A375 (cell line): ENCODE results near the gene KRTAP5-2. TPM values are rescaled to one million over a fixed set of nuclear protein-coding genes. Genes with fewer than 3 reads are reported as not detected.

Experiments used
- total RNA-seq: library from RNA; depleted of rRNA; stranded (reverse); fragments of >200 nt; shearing (Covaris generic); gene quantifications from 2 replicates; pipeline ENCODE4 v1.2.3, GENCODE V29; 2014; rRNA removed

Gene KRTAP5-2, protein sequence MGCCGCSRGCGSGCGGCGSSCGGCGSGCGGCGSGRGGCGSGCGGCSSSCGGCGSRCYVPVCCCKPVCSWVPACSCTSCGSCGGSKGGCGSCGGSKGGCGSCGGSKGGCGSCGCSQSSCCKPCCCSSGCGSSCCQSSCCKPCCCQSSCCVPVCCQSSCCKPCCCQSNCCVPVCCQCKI
- total RNA-seq: not detected in 2 replicates

DNA sequence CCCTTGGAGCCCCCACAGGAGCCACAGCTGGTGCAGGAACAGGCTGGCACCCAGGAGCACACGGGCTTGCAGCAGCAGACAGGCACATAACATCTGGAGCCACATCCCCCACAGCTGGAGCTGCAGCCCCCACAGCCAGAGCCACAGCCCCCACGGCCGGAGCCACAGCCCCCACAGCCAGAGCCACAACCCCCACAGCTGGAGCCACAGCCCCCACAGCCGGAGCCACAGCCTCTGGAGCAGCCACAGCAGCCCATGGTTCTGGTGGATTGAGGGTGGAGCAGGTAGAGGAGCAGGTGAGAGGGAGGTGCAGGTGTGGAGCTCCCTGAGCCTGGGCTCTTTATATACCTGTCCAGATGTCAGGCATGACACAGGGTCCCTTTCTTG is at the start of gene KRTAP5-2:
TSS of gene KRTAP5-2 (minus strand) at position 301 of the 387 bp plus-strand sequence. CDS start at position 257, 44 bp downstream.

DNA sequence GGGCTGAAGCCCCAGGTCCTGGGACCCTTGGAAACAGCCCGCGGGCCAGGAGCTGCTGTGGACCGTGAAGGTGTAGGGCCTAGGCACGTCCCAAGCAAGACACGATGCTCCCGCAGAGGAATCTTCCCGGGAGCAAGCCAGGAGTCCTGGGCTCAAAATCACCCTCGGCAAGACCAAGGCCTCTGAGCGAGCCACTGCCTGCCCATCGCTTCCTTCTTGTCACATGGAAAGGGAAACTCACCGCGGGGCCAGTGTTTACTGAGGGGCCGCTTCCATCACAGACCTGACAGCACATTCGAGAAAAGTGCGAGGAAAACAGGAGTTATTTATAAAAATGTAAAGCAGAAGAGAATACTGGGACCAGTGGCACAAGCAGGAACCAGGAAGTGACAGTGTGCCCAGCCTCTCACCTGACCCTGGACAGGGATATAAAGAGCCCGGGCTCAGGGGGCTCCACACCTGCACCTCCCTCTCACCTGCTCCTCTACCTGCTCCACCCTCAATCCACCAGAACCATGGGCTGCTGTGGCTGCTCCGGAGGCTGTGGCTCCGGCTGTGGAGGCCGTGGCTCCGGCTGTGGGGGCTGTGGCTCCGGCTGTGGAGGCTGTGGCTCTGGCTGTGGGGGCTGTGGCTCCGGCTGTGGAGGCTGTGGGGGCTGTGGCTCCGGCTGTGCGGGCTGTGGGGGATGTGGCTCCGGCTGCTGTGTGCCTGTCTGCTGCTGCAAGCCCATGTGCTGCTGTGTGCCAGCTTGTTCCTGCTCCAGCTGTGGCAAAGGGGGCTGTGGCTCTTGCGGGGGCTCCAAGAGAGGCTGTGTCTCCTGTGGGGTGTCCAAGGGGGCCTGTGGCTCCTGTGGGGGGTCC is 31.5 kb upstream of the KRTAP5-2 start, which contains the start of gene KRTAP5-5:
TSS of gene KRTAP5-5 (plus strand) at position 450 of the 860 bp plus-strand sequence. CDS start at position 516, 66 bp downstream.

DNA sequence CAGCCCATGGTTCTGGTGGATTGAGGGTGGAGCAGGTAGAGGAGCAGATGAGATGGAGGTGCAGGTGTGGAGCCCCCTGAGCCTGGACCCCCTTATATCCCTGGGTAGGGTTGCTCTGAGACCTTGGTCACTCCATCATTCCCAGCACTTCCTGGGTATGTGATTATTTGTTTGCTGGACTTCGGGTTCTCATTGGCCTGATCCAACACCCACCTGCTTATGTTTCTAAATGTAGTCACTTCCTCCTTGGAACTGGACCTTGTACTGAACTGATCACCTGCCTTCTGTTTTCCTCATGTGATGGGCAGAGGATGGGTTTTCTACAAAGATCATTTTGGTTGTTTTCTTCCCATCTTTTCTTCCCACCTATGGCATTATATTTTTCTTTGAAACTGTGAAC is 24.0 kb upstream of the KRTAP5-2 start, which contains the start of gene KRTAP5-4:
TSS of gene KRTAP5-4 (minus strand) at position 53 of the 400 bp plus-strand sequence. CDS start at position 8, 45 bp downstream.

DNA sequence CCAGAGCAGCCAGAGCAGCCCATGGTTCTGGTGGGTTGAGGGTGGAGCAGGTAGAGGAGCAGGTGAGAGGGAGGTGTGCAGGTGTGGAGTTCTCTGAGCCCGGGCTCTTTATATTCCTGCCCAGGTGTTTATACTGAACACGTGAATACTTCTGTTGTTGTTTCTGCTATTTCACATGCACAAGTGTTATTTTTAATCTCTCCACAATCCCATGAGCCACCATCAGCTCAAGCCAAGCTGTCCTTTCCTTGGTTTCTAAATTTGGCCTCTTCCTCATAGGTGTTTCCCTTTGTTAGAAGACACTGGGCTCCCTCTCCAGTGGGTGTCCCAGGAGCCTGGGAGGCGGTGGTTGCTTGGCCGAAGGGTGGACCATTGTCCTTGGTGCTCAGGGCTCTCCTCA is 10.3 kb upstream of the KRTAP5-2 start, which contains the start of gene KRTAP5-3:
TSS of gene KRTAP5-3 (minus strand) at position 101 of the 400 bp plus-strand sequence. CDS start at position 23, 78 bp downstream.

DNA sequence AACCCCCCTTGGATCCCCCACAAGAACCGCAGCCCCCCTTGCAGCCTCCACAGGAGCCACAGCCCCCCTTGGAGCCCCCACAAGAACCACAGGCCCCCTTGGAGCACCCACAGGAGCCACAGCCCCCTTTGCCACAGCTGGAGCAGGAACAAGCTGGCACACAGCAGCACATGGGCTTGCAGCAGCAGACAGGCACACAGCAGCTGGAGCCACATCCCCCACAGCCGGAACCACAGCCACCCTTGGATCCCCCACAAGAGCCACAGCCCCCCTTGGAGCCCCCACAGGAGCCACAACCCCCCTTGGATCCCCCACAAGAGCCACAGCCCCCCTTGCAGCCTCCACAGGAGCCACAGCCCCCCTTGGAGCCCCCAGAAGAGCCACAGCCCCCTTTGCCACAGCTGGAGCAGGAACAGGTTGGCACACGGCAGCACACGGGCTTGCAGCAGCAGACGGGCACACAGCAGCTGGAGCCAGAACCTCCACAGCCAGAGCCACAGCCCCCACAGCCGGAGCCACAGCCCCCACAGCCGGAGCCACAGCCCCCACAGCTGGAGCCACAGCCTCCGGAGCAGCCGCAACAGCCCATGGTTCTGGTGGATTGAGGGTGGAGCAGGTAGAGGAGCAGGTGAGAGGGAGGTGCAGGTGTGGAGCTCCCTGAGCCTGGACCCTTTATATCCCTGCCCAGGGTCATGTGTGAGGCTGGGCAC is 13.3 kb downstream of the KRTAP5-2 start, which contains the start of gene KRTAP5-1:
TSS of gene KRTAP5-1 (minus strand) at position 623 of the 710 bp plus-strand sequence. CDS start at position 589, 34 bp downstream.

DNA sequence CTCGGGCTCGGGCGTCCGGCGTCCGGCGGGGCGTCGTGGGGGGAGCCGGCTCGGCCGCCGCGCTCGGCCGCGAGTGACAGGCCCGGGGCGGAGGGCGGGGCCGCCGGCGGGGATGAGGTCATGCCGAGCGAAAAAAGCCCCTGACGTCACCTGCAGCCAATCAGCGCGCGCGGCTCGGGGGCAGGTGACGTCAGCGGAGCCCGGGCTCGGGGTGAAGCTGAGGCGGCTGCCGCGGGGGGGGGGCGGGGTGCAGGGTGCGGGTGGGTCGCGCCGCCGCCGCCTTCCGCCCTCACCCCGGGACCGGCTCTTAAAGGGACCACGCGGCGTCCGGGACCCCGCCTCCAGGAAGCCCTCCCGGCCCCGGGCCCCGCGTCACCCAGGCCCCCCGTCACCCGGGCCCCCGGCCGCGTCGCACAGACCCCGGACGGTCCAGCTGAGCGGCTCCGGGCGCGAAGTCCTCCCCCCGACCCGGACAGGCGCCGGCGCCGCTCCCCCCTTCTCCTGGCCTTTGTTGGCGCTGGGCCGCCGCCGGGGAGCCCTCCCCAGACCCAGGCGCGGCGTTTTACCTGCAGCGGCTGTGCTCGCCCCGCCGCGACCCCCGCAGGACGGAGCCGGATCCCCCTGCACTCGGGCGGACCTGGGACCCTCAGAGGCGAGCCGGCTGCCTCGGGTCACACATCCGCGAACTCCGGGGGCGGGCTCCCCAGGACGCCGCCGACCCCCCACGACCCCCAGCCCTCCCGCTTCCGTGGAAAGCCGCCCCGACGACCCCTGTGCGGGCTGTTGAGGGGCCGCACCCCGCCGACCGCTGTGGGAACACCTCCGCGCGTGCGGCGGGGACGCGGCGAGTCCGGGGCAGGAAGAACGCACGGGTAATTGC is 25.7 kb downstream of the KRTAP5-2 start, which contains the start of gene DUSP8:
TSS of gene DUSP8 (minus strand) at position 75 of the 880 bp plus-strand sequence. CDS start 6,445 bp downstream, outside the sequence.

Other genes with a start within 250 kb of the KRTAP5-2 start
- gene BRSK2, start 208.4 kb downstream of the KRTAP5-2 start, total RNA-seq: 0.48 and 0.49 TPM in 2 replicates
- 19.1 and 25.4 TPM in 2 replicates for gene MOB2, start 111.5 kb downstream of the KRTAP5-2 start, total RNA-seq
- 0.15 and 0.37 TPM in 2 replicates for gene DUSP8, start 26.0 kb downstream of the KRTAP5-2 start, total RNA-seq
- not detected in 2 replicates for gene KRTAP5-1, start 13.0 kb downstream of the KRTAP5-2 start, total RNA-seq
- not detected in 2 replicates for gene KRTAP5-3, start 10.2 kb upstream of the KRTAP5-2 start, total RNA-seq
- gene KRTAP5-4, start 23.8 kb upstream of the KRTAP5-2 start, total RNA-seq: not detected in 2 replicates
- not detected in 2 replicates for gene KRTAP5-5, start 31.5 kb upstream of the KRTAP5-2 start, total RNA-seq
- gene KRTAP5-6, start 98.9 kb upstream of the KRTAP5-2 start, total RNA-seq: not detected in 2 replicates
- 1.8 and 2.3 TPM in 2 replicates for gene IFITM10, start 152.3 kb upstream of the KRTAP5-2 start, total RNA-seq
- gene CTSD, start 165.6 kb upstream of the KRTAP5-2 start, total RNA-seq: 139 TPM in 2 replicates
- not detected in 2 replicates for gene SYT8, start 236.7 kb upstream of the KRTAP5-2 start, total RNA-seq
- not detected in 2 replicates for gene TNNI2, start 240.7 kb upstream of the KRTAP5-2 start, total RNA-seq